ENCODE results near the gene LRRC8E.

The LRRC8E gene

GRCh38 chr19:7868326-7868670 lies 20.0 kb upstream of the LRRC8E start:
- DNase-seq (ENCODE audit: low spot score) = no peak

GRCh38 chr19:7868671-7869452 lies 19.4 kb upstream of the LRRC8E start:
- peak; percentile 68 for DNase-seq (ENCODE audit: low spot score)

- peak; percentile 85 for DNase-seq (ENCODE audit: low spot score)
Measured at GRCh38 chr19:7869453-7869909, 18.8 kb upstream of the LRRC8E start.

GRCh38 chr19:7869910-7870511 lies 18.3 kb upstream of the LRRC8E start:
- peak; percentile 85 for DNase-seq (ENCODE audit: low spot score)

- peak; percentile 75 for DNase-seq (ENCODE audit: low spot score)
Measured at GRCh38 chr19:7870571-7871436, 17.5 kb upstream of the LRRC8E start.

- peak; percentile 89 for DNase-seq (ENCODE audit: low spot score)
Measured at GRCh38 chr19:7871437-7872305, 16.6 kb upstream of the LRRC8E start.

- peak; percentile 45 for DNase-seq (ENCODE audit: low spot score)
Measured at GRCh38 chr19:7872306-7873204, 15.8 kb upstream of the LRRC8E start.

GRCh38 chr19:7873304-7874075 lies 14.8 kb upstream of the LRRC8E start:
- DNase-seq (ENCODE audit: low spot score) = peak; percentile 65

- DNase-seq (ENCODE audit: low spot score) = peak; percentile 70
Measured at GRCh38 chr19:7874076-7874896, 14.0 kb upstream of the LRRC8E start, which contains the start of gene PRR36. TSS of gene PRR36 (minus strand) at chr19:7874390. CDS start at chr19:7873689, 701 bp downstream.

GRCh38 chr19:7874897-7875273 lies 13.4 kb upstream of the LRRC8E start:
- DNase-seq (ENCODE audit: low spot score) = peak; percentile 60

- no peak for DNase-seq (ENCODE audit: low spot score)
Measured at GRCh38 chr19:7877249-7877836, 11.0 kb upstream of the LRRC8E start.

- no peak for DNase-seq (ENCODE audit: low spot score)
Measured at GRCh38 chr19:7879111-7879807, 9.1 kb upstream of the LRRC8E start.

- DNase-seq (ENCODE audit: low spot score) = no peak
Measured at GRCh38 chr19:7879836-7880235, 8.5 kb upstream of the LRRC8E start.

- DNase-seq (ENCODE audit: low spot score) = no peak
Measured at GRCh38 chr19:7881910-7882309, 6.4 kb upstream of the LRRC8E start.

GRCh38 chr19:7883105-7883504 lies 5.2 kb upstream of the LRRC8E start:
- no peak for DNase-seq (ENCODE audit: low spot score)

- DNase-seq (ENCODE audit: low spot score) = no peak
Measured at GRCh38 chr19:7883796-7884570, 4.3 kb upstream of the LRRC8E start.

- DNase-seq (ENCODE audit: low spot score) = no peak
Measured at GRCh38 chr19:7885818-7886217, 2.5 kb upstream of the LRRC8E start.

Measured in left forelimb (tissue), 1 donor.